ENCODE results near the gene CEBPG.
A peak's percentile ranks its signal among the peaks of the same experiment; 100 is the strongest.

The CEBPG gene

GRCh38 chr19:33373453-33374235 lies at the start of gene CEBPG:
Gene CEBPG (plus strand): TSS chr19:33373709. CDS start chr19:33379240, 5,531 bp downstream.
- no peak for FAIRE-seq

GRCh38 chr19:33324628-33325027 lies 48.9 kb upstream of the CEBPG start:
- no peak for FAIRE-seq

GRCh38 chr19:33325920-33326319 lies 47.6 kb upstream of the CEBPG start:
- no peak for FAIRE-seq

GRCh38 chr19:33329060-33329459 lies 44.4 kb upstream of the CEBPG start:
- no peak for FAIRE-seq

GRCh38 chr19:33329736-33330135 lies 43.8 kb upstream of the CEBPG start:
- no peak for FAIRE-seq

- no peak for FAIRE-seq
Measured at GRCh38 chr19:33332248-33332647, 41.3 kb upstream of the CEBPG start.

- no peak for FAIRE-seq
Measured at GRCh38 chr19:33333151-33333550, 40.4 kb upstream of the CEBPG start.

- no peak for FAIRE-seq
Measured at GRCh38 chr19:33333642-33334041, 39.9 kb upstream of the CEBPG start.

- FAIRE-seq = peak; percentile 88
Measured at GRCh38 chr19:33334271-33334670, 39.2 kb upstream of the CEBPG start.

GRCh38 chr19:33335446-33335845 lies 38.1 kb upstream of the CEBPG start:
- no peak for FAIRE-seq

GRCh38 chr19:33339016-33339984 lies 34.2 kb upstream of the CEBPG start:
- FAIRE-seq = no peak

GRCh38 chr19:33340991-33341390 lies 32.5 kb upstream of the CEBPG start:
- no peak for FAIRE-seq

GRCh38 chr19:33343301-33343700 lies 30.2 kb upstream of the CEBPG start:
- FAIRE-seq = no peak

- no peak for FAIRE-seq
Measured at GRCh38 chr19:33343859-33344572, 29.5 kb upstream of the CEBPG start.

GRCh38 chr19:33344573-33344925 lies 29.0 kb upstream of the CEBPG start:
- no peak for FAIRE-seq

- FAIRE-seq = no peak
Measured at GRCh38 chr19:33345163-33345562, 28.3 kb upstream of the CEBPG start.

- FAIRE-seq = no peak
Measured at GRCh38 chr19:33346665-33347064, 26.8 kb upstream of the CEBPG start.

GRCh38 chr19:33347300-33347699 lies 26.2 kb upstream of the CEBPG start:
- no peak for FAIRE-seq

GRCh38 chr19:33348301-33349010 lies 25.1 kb upstream of the CEBPG start:
- FAIRE-seq = no peak

- FAIRE-seq = no peak
Measured at GRCh38 chr19:33349319-33350289, 23.9 kb upstream of the CEBPG start.

All from G401.6 (cell line).